Upper lobe of left lung (tissue), 6 donors: ENCODE data around the gene CATSPERE. TPM values are rescaled to one million over a fixed set of nuclear protein-coding genes. Genes with fewer than 3 reads are reported as not detected.

Experiments used
- ATAC-seq, 2 donors: fragments of 200-7000 bp; cut with Tn5 transposase; one replicate each; pipeline ENCODE4 v1.9.1; 2022; ENCODE audit warnings: mild to moderate bottlenecking in 2 of 2, moderate library complexity in 2 of 2; ENCODE audit not compliant: low FRiP score in 2 of 2
- DNase-seq, 2 donors: peaks; one replicate each; pipeline ENCODE4 v3.0.0-alpha.2; 2019 to 2020
- H3K27ac ChIP-seq, 4 donors: fragments of 200-600 bp; sonication (generic); one replicate each; pipeline ENCODE4 v1.5.1; 2016 to 2019
- H3K27me3 ChIP-seq, 4 donors: fragments of 200-600 bp; sonication (generic); one replicate each; pipeline ENCODE4 v1.5.1; 2017 to 2019
- H3K36me3 ChIP-seq, 4 donors: fragments of 200-600 bp; sonication (generic); one replicate each; pipeline ENCODE4 v1.5.1; 2016 to 2019
- H3K4me1 ChIP-seq, 4 donors: fragments of 200-600 bp; sonication (generic); one replicate each; pipeline ENCODE4 v1.5.1; 2018 to 2019
- H3K4me3 ChIP-seq, 4 donors: fragments of 200-600 bp; sonication (generic); one replicate each; pipeline ENCODE4 v1.5.1; 2017 to 2019; ENCODE audit warnings: mild to moderate bottlenecking in 2 of 4, moderate library complexity in 1 of 4
- H3K9me3 ChIP-seq, 4 donors: fragments of 200-600 bp; sonication (generic); one replicate each; pipeline ENCODE4 v1.5.1; 2018 to 2019
- EP300 ChIP-seq, 4 donors: sonication (generic); formaldehyde crosslinking; IDR thresholded peaks; one replicate each; pipeline ENCODE4 v1.5.1; 2017; ENCODE audit warnings: antibody characterized with exemption in 4 of 4, control low read depth in 2 of 4
- POLR2A ChIP-seq, 4 donors: fragments of 450-650 bp; IDR thresholded peaks; one replicate each; pipeline ENCODE4 v1.5.1; 2016 to 2017; ENCODE audit warnings: antibody characterized with exemption in 4 of 4, mild to moderate bottlenecking in 2 of 4
- POLR2AphosphoS5 ChIP-seq, 2 donors: sonication (generic); formaldehyde crosslinking; IDR thresholded peaks; one replicate each; pipeline ENCODE4 v1.5.1; 2017; ENCODE audit warnings: antibody characterized with exemption in 2 of 2
- WGBS, 2 donors: methylation state at CpG; one replicate each; pipeline ENCODE4 v1.1.5; 2017 to 2018; 5-methylcytosine and 5-hydroxymethylcytosine counted together
- total RNA-seq, 6 donors: library from RNA; depleted of rRNA in 4 of 6; stranded (reverse); fragments of >200 nt in 4 of 6; gene quantifications; one replicate each; pipeline versions ENCODE4 v1.1.0 to v1.2.1, GENCODE V29; 2016 to 2021
- TF ChIP-seq, protein P1 (sequence below), 6 experiments: fragments of 450-650 bp in 4 of 6; fragments of 200-600 bp in 2 of 6; sonication (generic) in 2 of 6; IDR thresholded peaks; one replicate each; pipeline ENCODE4 v1.5.1; 2016 to 2019; ENCODE audit warnings: antibody characterized with exemption in 6 of 6
- donor health status: DM: no; HTN: no; CAD: no; lungs with moderate emphysema.
- donor health status: DM: no; HTN: yes; CAD: no; lungs with severe emphysema.

Gene CATSPERE
- total RNA-seq, 6 donors from 2014 or later: 0.91 to 2.4 (median 1.4) TPM; not detected in 1

DNA sequence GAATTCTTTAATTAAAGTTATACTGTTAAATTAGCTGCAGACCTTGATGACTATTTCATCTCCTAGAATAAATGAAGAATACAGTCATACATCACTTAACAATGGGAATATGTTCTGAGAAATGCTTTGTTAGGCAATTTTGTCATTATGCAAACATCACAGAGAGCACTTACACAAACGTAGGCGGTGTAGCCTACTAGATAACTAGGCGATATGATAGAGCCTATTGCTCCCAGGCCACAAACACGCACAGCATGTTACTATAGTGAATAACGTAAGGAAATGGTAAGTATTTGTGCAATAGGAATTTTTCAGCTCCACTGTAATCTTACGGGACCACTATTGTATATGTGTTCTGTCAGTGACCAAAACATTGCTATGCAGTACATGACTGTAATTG is 154.2 kb downstream of the CATSPERE start:
- no peak for DNase-seq
- no peaks in the 10 kb centered on the region for H3K36me3 ChIP-seq
- H3K27ac ChIP-seq: no peak overlapping the region
- H3K9me3 ChIP-seq: no peaks in the 10 kb centered on the region
- TF ChIP-seq POLR2A (IDR thresholded peaks at IDR 0.05) (no peak), EP300 (IDR thresholded peaks at IDR 0.05) (no peak), POLR2AphosphoS5 (IDR thresholded peaks at IDR 0.05) (no peak)
- TF ChIP-seq, protein P1, sequence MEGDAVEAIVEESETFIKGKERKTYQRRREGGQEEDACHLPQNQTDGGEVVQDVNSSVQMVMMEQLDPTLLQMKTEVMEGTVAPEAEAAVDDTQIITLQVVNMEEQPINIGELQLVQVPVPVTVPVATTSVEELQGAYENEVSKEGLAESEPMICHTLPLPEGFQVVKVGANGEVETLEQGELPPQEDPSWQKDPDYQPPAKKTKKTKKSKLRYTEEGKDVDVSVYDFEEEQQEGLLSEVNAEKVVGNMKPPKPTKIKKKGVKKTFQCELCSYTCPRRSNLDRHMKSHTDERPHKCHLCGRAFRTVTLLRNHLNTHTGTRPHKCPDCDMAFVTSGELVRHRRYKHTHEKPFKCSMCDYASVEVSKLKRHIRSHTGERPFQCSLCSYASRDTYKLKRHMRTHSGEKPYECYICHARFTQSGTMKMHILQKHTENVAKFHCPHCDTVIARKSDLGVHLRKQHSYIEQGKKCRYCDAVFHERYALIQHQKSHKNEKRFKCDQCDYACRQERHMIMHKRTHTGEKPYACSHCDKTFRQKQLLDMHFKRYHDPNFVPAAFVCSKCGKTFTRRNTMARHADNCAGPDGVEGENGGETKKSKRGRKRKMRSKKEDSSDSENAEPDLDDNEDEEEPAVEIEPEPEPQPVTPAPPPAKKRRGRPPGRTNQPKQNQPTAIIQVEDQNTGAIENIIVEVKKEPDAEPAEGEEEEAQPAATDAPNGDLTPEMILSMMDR (IDR thresholded peaks at IDR 0.05): no peak
- no peak overlapping the region for H3K4me3 ChIP-seq
- H3K27me3 ChIP-seq: no peaks in the 10 kb centered on the region
- peaks cover 0 to 5% (median 0%) of the 10 kb centered on the region in 4 donors for H3K4me1 ChIP-seq
- WGBS, 2 donors: 65 to 67% methylated on average over 6 of the region's 6 CpGs
- peak; percentile 32 to 58 for ATAC-seq

DNA sequence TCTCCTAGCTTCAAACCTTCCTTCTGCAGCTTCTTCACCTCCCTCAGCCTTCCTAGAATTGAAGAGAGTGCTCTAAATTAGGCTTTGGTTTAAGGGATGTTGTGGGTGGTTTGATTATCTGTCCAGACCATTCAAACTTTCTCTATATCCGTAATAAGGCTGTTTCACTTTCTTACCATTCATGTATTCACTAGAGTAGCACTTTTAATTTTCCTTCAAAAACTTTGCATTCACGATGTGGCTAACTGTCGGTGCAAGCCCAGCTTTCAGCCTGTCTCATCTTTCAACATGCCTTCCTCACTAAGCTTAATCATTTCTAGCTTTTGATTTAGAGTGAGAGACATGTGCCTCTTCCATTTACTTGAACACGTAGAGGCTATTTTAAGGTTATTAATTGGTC is 165.6 kb downstream of the CATSPERE start:
- no peak for ATAC-seq
- TF ChIP-seq POLR2AphosphoS5 (IDR thresholded peaks at IDR 0.05): no peak
- TF ChIP-seq EP300 (IDR thresholded peaks at IDR 0.05): no peak
- TF ChIP-seq, protein P1 (IDR thresholded peaks at IDR 0.05): no peak
- TF ChIP-seq POLR2A (IDR thresholded peaks at IDR 0.05): no peak
- no peaks in the 10 kb centered on the region for H3K27me3 ChIP-seq
- no peak for DNase-seq
- H3K9me3 ChIP-seq: no peaks in the 10 kb centered on the region
- no peaks in the 10 kb centered on the region for H3K36me3 ChIP-seq
- WGBS, 2 donors: 85 to 92% methylated on average over 4 of the region's 4 CpGs
- H3K4me3 ChIP-seq: no peak overlapping the region
- no peak overlapping the region for H3K27ac ChIP-seq
- no peaks in the 10 kb centered on the region for H3K4me1 ChIP-seq

- DNase-seq: peak in 1 of 2 donors; percentile 35
- peak in 1 of 2 donors; percentile 72 for ATAC-seq
- H3K36me3 ChIP-seq: no peaks in the 10 kb centered on the region
Measured at GRCh38 chr1:244628789-244629188, 167.7 kb downstream of the CATSPERE start.

GRCh38 chr1:244633140-244633539 is 172.1 kb downstream of the CATSPERE start:
- Histone ChIP-seq H3K36me3 (no peaks in the 10 kb centered on the region), H3K27ac (no peak overlapping the region), H3K27me3 (no peaks in the 10 kb centered on the region), H3K4me1 (no peaks in the 10 kb centered on the region), H3K9me3 (no peaks in the 10 kb centered on the region), H3K4me3 (no peak overlapping the region)
- ATAC-seq (no peak), DNase-seq (no peak)
- TF ChIP-seq, protein P1 (IDR thresholded peaks at IDR 0.05): no peak
- TF ChIP-seq POLR2AphosphoS5 (IDR thresholded peaks at IDR 0.05) (no peak), POLR2A (IDR thresholded peaks at IDR 0.05) (no peak), EP300 (IDR thresholded peaks at IDR 0.05) (no peak)

More at GRCh38 chr1:244628789-244629188, 167.7 kb downstream of the CATSPERE start:
- Histone ChIP-seq H3K4me3 (no peak overlapping the region), H3K4me1 (no peaks in the 10 kb centered on the region), H3K9me3 (no peaks in the 10 kb centered on the region), H3K27me3 (no peaks in the 10 kb centered on the region), H3K27ac (no peak overlapping the region)
- TF ChIP-seq EP300 (IDR thresholded peaks at IDR 0.05): no peak
- TF ChIP-seq, protein P1 (IDR thresholded peaks at IDR 0.05): no peak
- TF ChIP-seq POLR2AphosphoS5 (IDR thresholded peaks at IDR 0.05): no peak
- no peak for TF ChIP-seq POLR2A (IDR thresholded peaks at IDR 0.05)
- 41 to 69% methylated on average over 5 of the region's 5 CpGs for WGBS, 2 donors

DNA sequence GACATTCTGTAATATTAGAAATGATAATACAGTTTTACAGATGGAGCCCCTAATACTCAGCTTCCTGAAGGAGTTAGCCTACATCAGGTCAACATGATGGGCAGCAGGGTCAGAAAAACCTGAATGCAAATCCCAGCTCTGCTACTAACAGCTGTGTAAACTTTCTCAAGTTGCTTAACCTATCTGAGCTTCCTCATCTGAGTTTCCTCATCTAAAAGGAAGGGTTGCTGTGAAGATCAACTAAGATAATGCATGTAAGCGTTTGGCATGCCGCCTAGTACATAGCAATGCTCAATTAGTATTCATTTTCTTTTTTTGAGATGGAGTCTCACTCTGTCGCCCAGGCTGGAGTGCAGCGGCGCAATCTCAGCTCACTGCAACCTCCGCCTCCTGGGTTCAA is 173.5 kb downstream of the CATSPERE start:
- DNase-seq (no peak), ATAC-seq (no peak)
- WGBS, 2 donors: 89 to 92% methylated on average over 6 of the region's 6 CpGs
- H3K4me3 ChIP-seq: no peak overlapping the region
- H3K36me3 ChIP-seq: no peaks in the 10 kb centered on the region
- no peak overlapping the region for H3K27ac ChIP-seq
- H3K4me1 ChIP-seq: no peaks in the 10 kb centered on the region
- TF ChIP-seq EP300 (IDR thresholded peaks at IDR 0.05): no peak
- no peak for TF ChIP-seq POLR2AphosphoS5 (IDR thresholded peaks at IDR 0.05)
- TF ChIP-seq, protein P1 (IDR thresholded peaks at IDR 0.05): no peak
- no peak for TF ChIP-seq POLR2A (IDR thresholded peaks at IDR 0.05)
- no peaks in the 10 kb centered on the region for H3K27me3 ChIP-seq
- no peaks in the 10 kb centered on the region for H3K9me3 ChIP-seq
